Body of pancreas (tissue), 4 donors: ENCODE data around the gene RXRA.

Source experiments
- POLR2A ChIP-seq, 3 donors: fragments of 450-650 bp; IDR thresholded peaks; one replicate each; pipeline ENCODE4 v1.6.1; 2016; ENCODE audit warnings: antibody characterized with exemption in 3 of 3, mild to moderate bottlenecking in 2 of 3
- TF ChIP-seq, protein P1 (sequence below), 7 experiments: fragments of 450-650 bp in 4 of 7; fragments of 200-600 bp in 3 of 7; sonication (generic) in 3 of 7; IDR thresholded peaks; one replicate each; pipeline ENCODE4 v1.5.1; 2016 to 2019; ENCODE audit warnings: antibody characterized with exemption in 7 of 7

- TF ChIP-seq, protein P1, sequence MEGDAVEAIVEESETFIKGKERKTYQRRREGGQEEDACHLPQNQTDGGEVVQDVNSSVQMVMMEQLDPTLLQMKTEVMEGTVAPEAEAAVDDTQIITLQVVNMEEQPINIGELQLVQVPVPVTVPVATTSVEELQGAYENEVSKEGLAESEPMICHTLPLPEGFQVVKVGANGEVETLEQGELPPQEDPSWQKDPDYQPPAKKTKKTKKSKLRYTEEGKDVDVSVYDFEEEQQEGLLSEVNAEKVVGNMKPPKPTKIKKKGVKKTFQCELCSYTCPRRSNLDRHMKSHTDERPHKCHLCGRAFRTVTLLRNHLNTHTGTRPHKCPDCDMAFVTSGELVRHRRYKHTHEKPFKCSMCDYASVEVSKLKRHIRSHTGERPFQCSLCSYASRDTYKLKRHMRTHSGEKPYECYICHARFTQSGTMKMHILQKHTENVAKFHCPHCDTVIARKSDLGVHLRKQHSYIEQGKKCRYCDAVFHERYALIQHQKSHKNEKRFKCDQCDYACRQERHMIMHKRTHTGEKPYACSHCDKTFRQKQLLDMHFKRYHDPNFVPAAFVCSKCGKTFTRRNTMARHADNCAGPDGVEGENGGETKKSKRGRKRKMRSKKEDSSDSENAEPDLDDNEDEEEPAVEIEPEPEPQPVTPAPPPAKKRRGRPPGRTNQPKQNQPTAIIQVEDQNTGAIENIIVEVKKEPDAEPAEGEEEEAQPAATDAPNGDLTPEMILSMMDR (IDR thresholded peaks at IDR 0.05), result no peak
- TF ChIP-seq POLR2A (IDR thresholded peaks at IDR 0.05), result no peak
Observed at GRCh38 chr9:134395002-134395517, 68.8 kb downstream of the RXRA start.
